Mesenchymal stem cell (in vitro differentiated cells and primary cell): Measurements from ENCODE around the gene EPRS1.
"Not testable (repeated sequence)": the region's sequence is repeated elsewhere in the genome, so short reads cannot be mapped to it uniquely, and the experiment has no call there.

Experiments used
- DNase-seq: peaks from one replicate; pipeline ENCODE4 v3.0.0-alpha.2; 2013
- H2AFZ ChIP-seq: one replicate; pipeline ENCODE4 v1.6.1; 2013; ENCODE audit warnings: low read depth, mild to moderate bottlenecking, control low read depth, inconsistent platforms, low read length, moderate library complexity
- H2AK5ac ChIP-seq: 2 replicates; pipeline ENCODE4 v1.6.1; 2013; ENCODE audit warnings: low read length, moderate library complexity, mild to moderate bottlenecking, inconsistent platforms; ENCODE audit not compliant: severe bottlenecking
- H2BK120ac ChIP-seq: one replicate; pipeline ENCODE4 v1.6.1; 2013; ENCODE audit warnings: low read depth, mild to moderate bottlenecking, inconsistent platforms, low read length, moderate library complexity
- H2BK12ac ChIP-seq, 2 experiments: one replicate each; pipeline ENCODE4 v1.6.1; 2013; ENCODE audit warnings: inconsistent platforms in 2 of 2, low read length in 2 of 2, mild to moderate bottlenecking in 2 of 2, moderate library complexity in 2 of 2, control low read depth in 1 of 2
- H2BK15ac ChIP-seq: one replicate; pipeline ENCODE4 v1.6.1; 2013; ENCODE audit warnings: mild to moderate bottlenecking, low read depth, inconsistent platforms; ENCODE audit not compliant: poor library complexity, severe bottlenecking
- H2BK5ac ChIP-seq: 2 replicates; pipeline ENCODE4 v1.6.1; 2013; ENCODE audit warnings: low read depth, mild to moderate bottlenecking, low read length, control low read depth, inconsistent platforms; ENCODE audit not compliant: poor library complexity, severe bottlenecking
- H3K14ac ChIP-seq, 2 experiments: one replicate each; pipeline ENCODE4 v1.6.1; 2013; ENCODE audit warnings: inconsistent platforms in 2 of 2, low read length in 2 of 2, control low read depth in 1 of 2, mild to moderate bottlenecking in 1 of 2, moderate library complexity in 1 of 2
- H3K18ac ChIP-seq, 2 experiments: one replicate each; pipeline ENCODE4 v1.6.1; 2013; ENCODE audit warnings: inconsistent platforms in 2 of 2, low read length in 2 of 2, control low read depth in 1 of 2, low read depth in 1 of 2, mild to moderate bottlenecking in 1 of 2
- H3K23ac ChIP-seq, 2 experiments: one replicate each; pipeline ENCODE4 v1.6.1; 2013; ENCODE audit warnings: inconsistent platforms in 2 of 2, low read length in 2 of 2, mild to moderate bottlenecking in 2 of 2, moderate library complexity in 2 of 2, control low read depth in 1 of 2
- H3K27ac ChIP-seq: 2 replicates; pipeline ENCODE4 v1.5.1; 2013; ENCODE audit warnings: mild to moderate bottlenecking, moderate library complexity, low read length, control low read depth, inconsistent platforms; ENCODE audit not compliant: poor library complexity, severe bottlenecking
- H3K27me3 ChIP-seq, 2 experiments: 2 replicates each; pipeline versions ENCODE4 v1.6.1 to v1.7.0; 2013; ENCODE audit warnings: low read length in 2 of 2, mild to moderate bottlenecking in 2 of 2, moderate library complexity in 2 of 2, control low read depth in 1 of 2, inconsistent platforms in 1 of 2; ENCODE audit not compliant: control insufficient read depth in 1 of 2, insufficient read depth in 1 of 2
- H3K36me3 ChIP-seq, 2 experiments: 2 replicates each; pipeline versions ENCODE4 v1.6.1 to v1.7.0; 2013; ENCODE audit warnings: low read length in 2 of 2, control low read depth in 1 of 2, inconsistent platforms in 1 of 2, low read depth in 1 of 2, mild to moderate bottlenecking in 1 of 2; ENCODE audit not compliant: insufficient read depth in 2 of 2, control insufficient read depth in 1 of 2
- H3K4ac ChIP-seq, 2 experiments: one replicate each; pipeline ENCODE4 v1.6.1; 2013; ENCODE audit warnings: inconsistent platforms in 2 of 2, low read length in 2 of 2, mild to moderate bottlenecking in 2 of 2, moderate library complexity in 2 of 2, control low read depth in 1 of 2, low read depth in 1 of 2
- H3K4me1 ChIP-seq: 2 replicates; pipeline ENCODE4 v1.6.1; 2013; ENCODE audit warnings: low read depth, low read length, control low read depth; ENCODE audit not compliant: control insufficient read depth, insufficient read depth
- H3K4me2 ChIP-seq: 2 replicates; pipeline ENCODE4 v1.6.1; 2013; ENCODE audit warnings: low read length, mild to moderate bottlenecking, inconsistent platforms; ENCODE audit not compliant: poor library complexity, severe bottlenecking
- H3K4me3 ChIP-seq, 2 experiments: 2 replicates each; pipeline versions ENCODE4 v1.5.1 to v1.7.0; 2013; ENCODE audit warnings: low read length in 2 of 2, mild to moderate bottlenecking in 2 of 2, control low read depth in 1 of 2, low read depth in 1 of 2; ENCODE audit not compliant: insufficient read depth in 1 of 2
- H3K79me1 ChIP-seq: replicated peaks from 2 replicates; pipeline ENCODE4 v1.6.1; 2013; ENCODE audit warnings: mild to moderate bottlenecking, control low read depth, low read length, inconsistent platforms; ENCODE audit not compliant: poor library complexity, severe bottlenecking
- H3K9ac ChIP-seq: 2 replicates; pipeline ENCODE4 v1.7.0; 2013; ENCODE audit warnings: mild to moderate bottlenecking, low read length, moderate library complexity
- H3K9me3 ChIP-seq: 2 replicates; pipeline ENCODE4 v1.7.0; 2013; ENCODE audit warnings: mild to moderate bottlenecking, low read length; ENCODE audit not compliant: control insufficient read depth
- H4K8ac ChIP-seq: one replicate; pipeline ENCODE4 v1.6.1; 2013; ENCODE audit warnings: inconsistent platforms, mild to moderate bottlenecking, low read length, moderate library complexity
- H4K91ac ChIP-seq: one replicate; pipeline ENCODE4 v1.6.1; 2013; ENCODE audit warnings: mild to moderate bottlenecking, low read length, inconsistent platforms
- WGBS: methylation state at CpG from one replicate; pipeline ENCODE4 v1.1.7; 2013; ENCODE audit warnings: mixed read lengths; 5-methylcytosine and 5-hydroxymethylcytosine counted together

EPRS1 gene

GRCh38 chr1:220043646-220044045 is 2.7 kb downstream of the EPRS1 start:
- Histone ChIP-seq H2BK15ac (no peak overlapping the region), H2AK5ac (no peak overlapping the region), H3K79me1 (peaks cover 11% of the 10 kb centered on the region), H3K4me2 (no peak overlapping the region), H3K18ac (no peak overlapping the region), H3K27me3 (no peaks in the 10 kb centered on the region), H4K91ac (no peak overlapping the region), H3K4ac (no peak overlapping the region), H4K8ac (no peak overlapping the region), H3K4me3 (no peak overlapping the region), H2BK5ac (no peak overlapping the region), H2BK12ac (no peak overlapping the region), H2AFZ (no peak overlapping the region), H3K23ac (no peak overlapping the region), H3K9ac (no peak overlapping the region), H3K36me3 (peaks cover 10 to 21% of the 10 kb centered on the region in 2 experiments), H3K4me1 (peaks cover 8% of the 10 kb centered on the region), H3K9me3 (no peaks in the 10 kb centered on the region), H2BK120ac (no peak overlapping the region), H3K27ac (no peak overlapping the region), H3K14ac (no peak overlapping the region)
- DNase-seq = no peak
- WGBS = 90% methylated on average over 1 of the region's 2 CpGs

- H2BK120ac ChIP-seq = no peak overlapping the region
- no peak overlapping the region for H4K91ac ChIP-seq
- no peak overlapping the region for H2BK12ac ChIP-seq
- no peak overlapping the region for H3K18ac ChIP-seq
- no peak overlapping the region for H3K23ac ChIP-seq
- H2AFZ ChIP-seq = no peak overlapping the region
- H2AK5ac ChIP-seq = no peak overlapping the region
- WGBS = 100% methylated on average over 2 of the region's 5 CpGs
- H2BK15ac ChIP-seq = no peak overlapping the region
- H2BK5ac ChIP-seq = no peak overlapping the region
- no peaks in the 10 kb centered on the region for H3K27me3 ChIP-seq
- no peaks in the 10 kb centered on the region for H3K9me3 ChIP-seq
- no peak overlapping the region for H3K4ac ChIP-seq
- DNase-seq = no peak
- no peak overlapping the region for H3K9ac ChIP-seq
- peaks cover 17 to 32% of the 10 kb centered on the region in 2 experiments for H3K36me3 ChIP-seq
- H4K8ac ChIP-seq = no peak overlapping the region
- H3K4me3 ChIP-seq = no peak overlapping the region
- no peak overlapping the region for H3K14ac ChIP-seq
- peaks cover under 1% of the 10 kb centered on the region for H3K4me1 ChIP-seq
- peaks cover 11% of the 10 kb centered on the region for H3K79me1 ChIP-seq
- no peak overlapping the region for H3K27ac ChIP-seq
- no peak overlapping the region for H3K4me2 ChIP-seq
Observed at GRCh38 chr1:220040028-220040596, 6.2 kb downstream of the EPRS1 start.

GRCh38 chr1:220038640-220039039 is 7.7 kb downstream of the EPRS1 start:
- Histone ChIP-seq H3K4ac (no peak overlapping the region), H3K4me3 (no peak overlapping the region), H3K18ac (no peak overlapping the region), H3K4me1 (no peaks in the 10 kb centered on the region), H2AK5ac (no peak overlapping the region), H2BK12ac (no peak overlapping the region), H3K23ac (no peak overlapping the region), H3K14ac (no peak overlapping the region), H3K27me3 (no peaks in the 10 kb centered on the region), H3K9me3 (no peaks in the 10 kb centered on the region), H3K36me3 (peaks cover 17 to 45% of the 10 kb centered on the region in 2 experiments), H2AFZ (no peak overlapping the region), H2BK5ac (no peak overlapping the region), H3K27ac (no peak overlapping the region), H4K8ac (no peak overlapping the region), H4K91ac (no peak overlapping the region), H3K4me2 (no peak overlapping the region), H2BK15ac (no peak overlapping the region), H2BK120ac (no peak overlapping the region), H3K9ac (no peak overlapping the region), H3K79me1 (peaks cover 11% of the 10 kb centered on the region)
- 96% methylated on average over 4 of the region's 4 CpGs for WGBS
- no peak for DNase-seq

GRCh38 chr1:220037810-220038209 is 8.5 kb downstream of the EPRS1 start:
- H2BK5ac ChIP-seq, H3K27me3 ChIP-seq, H2BK12ac ChIP-seq, H2AFZ ChIP-seq, H3K9ac ChIP-seq, H4K8ac ChIP-seq, H3K9me3 ChIP-seq, H3K14ac ChIP-seq, H4K91ac ChIP-seq, H3K4me3 ChIP-seq, H2BK15ac ChIP-seq, H3K23ac ChIP-seq, H3K18ac ChIP-seq, H2AK5ac ChIP-seq, H3K4ac ChIP-seq, H2BK120ac ChIP-seq, DNase-seq, H3K4me1 ChIP-seq, H3K27ac ChIP-seq, H3K4me2 ChIP-seq: not testable (repeated sequence)
- Histone ChIP-seq H3K79me1 (peaks cover 14% of the 10 kb centered on the region), H3K36me3 (peaks cover 17 to 54% of the 10 kb centered on the region in 2 experiments)
- 100% methylated on average over 1 of the region's 3 CpGs for WGBS
